ENCODE results near the gene PUSL1.

PUSL1 gene

DNA sequence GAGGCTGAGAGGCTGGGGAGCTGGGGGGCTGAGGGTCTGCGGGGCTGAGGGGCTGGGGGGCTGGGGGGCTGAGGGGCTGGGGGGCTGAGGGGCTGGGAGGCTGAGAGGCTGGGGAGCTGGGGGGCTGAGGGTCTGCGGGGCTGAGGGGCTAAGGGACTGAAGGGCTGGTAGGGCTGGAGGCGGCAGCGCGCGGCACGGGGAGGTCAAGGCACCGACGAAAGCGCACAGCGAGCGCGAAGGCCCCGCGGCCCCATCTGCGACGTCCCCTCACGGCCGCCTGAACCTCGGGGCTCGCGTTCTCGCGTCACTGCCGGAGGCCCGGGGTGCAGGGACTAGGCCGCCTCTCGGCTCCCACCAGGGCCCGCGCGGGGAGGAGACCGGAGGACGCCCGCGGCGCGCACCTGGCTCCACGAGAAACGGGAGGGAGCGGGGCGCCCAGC, 15.7 kb downstream of the PUSL1 start:
- TF ChIP-seq, protein P1, sequence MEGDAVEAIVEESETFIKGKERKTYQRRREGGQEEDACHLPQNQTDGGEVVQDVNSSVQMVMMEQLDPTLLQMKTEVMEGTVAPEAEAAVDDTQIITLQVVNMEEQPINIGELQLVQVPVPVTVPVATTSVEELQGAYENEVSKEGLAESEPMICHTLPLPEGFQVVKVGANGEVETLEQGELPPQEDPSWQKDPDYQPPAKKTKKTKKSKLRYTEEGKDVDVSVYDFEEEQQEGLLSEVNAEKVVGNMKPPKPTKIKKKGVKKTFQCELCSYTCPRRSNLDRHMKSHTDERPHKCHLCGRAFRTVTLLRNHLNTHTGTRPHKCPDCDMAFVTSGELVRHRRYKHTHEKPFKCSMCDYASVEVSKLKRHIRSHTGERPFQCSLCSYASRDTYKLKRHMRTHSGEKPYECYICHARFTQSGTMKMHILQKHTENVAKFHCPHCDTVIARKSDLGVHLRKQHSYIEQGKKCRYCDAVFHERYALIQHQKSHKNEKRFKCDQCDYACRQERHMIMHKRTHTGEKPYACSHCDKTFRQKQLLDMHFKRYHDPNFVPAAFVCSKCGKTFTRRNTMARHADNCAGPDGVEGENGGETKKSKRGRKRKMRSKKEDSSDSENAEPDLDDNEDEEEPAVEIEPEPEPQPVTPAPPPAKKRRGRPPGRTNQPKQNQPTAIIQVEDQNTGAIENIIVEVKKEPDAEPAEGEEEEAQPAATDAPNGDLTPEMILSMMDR (IDR thresholded peaks at IDR 0.05; ENCODE audit: low read length, missing control alignments), result no peak
- H3K4me3 ChIP-seq (replicated peaks; ENCODE audit: low read depth, low read length), result peak overlapping the region; percentile 79
- no peak for DNase-seq (ENCODE audit: low read depth)

DNA sequence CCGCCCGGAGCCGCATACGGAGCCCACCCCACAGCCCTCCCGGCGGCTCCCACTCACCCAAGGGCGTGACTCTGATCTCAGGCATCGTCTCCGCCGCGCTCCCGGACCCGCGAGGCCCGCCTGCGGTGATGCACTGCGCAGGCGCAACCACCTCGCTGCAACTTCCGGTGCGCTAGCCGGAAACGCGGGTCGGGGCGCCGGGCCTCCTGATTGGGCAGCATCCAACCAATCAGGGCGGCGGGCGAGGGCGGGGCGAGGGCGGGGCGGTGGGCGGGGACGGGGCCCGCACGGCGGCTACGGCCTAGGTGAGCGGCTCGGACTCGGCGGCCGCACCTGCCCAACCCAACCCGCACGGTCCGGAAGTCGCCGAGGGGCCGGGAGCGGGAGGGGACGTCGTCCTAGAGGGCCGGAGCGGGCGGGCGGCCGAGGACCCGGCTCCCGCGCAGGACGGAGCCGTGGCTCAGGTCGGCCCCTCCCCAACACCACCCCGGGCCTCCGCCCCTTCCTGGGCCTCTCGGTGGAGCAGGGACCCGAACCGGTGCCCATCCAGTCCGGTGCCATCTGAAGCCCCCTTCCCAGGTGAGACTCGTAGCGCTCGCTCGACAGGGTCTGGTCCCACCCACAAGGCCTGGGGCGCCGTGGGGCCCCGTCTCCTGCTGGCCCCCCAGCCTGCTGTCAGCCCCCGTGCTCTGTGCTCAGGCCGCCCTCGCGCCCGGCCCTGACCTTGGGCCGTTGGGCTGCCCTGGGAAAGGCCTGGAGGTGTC, 16.3 kb downstream of the PUSL1 start, which contains the start of the genes CPTP and INTS11:
CPTP (plus strand) TSS at position 279 of the 764 bp plus-strand sequence. CDS start 2,109 bp downstream, outside the sequence.
INTS11 (minus strand) TSS at position 137 of the 764 bp plus-strand sequence; CDS start at position 85, 52 bp downstream.
- TF ChIP-seq, protein P1 (IDR thresholded peaks at IDR 0.05; ENCODE audit: low read length, missing control alignments), result no peak

DNA sequence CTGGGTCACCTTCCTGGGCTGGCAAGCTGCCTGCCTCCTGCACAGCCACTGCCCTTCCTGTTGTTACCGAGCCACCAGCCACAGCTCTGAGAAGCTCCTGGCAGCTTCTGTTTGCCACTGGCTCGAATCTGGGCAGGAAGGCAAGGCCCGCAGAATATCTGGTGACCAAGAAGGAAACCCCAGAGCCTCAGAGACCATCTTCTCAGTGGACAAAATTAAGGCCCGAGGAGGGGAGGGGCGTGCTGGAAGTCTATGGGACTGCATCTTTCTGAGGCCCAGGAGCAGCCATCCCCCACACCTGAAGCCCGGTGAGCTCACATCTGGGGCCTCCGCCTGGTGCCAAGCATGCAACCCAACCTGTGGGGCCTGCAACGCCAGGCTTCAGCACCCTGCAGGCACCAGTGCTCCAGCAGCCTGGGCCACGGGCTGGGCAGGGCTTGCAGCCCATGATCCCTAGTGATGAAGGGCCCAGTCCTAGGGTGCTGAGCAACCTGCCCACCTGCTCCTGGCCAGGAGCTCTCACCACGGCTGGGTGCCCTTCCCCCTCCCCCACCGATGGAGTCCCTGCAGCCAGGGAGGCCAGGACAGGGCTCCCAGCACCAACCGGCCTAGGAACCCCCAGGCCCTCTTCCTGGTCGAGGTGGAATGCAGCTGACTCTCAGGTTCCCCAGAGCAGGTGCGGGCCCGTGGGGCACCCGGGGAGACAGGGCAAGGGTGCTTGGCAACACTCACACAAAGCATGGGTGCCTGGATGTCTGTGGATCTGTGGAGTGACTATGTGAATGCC, 17.1 kb downstream of the PUSL1 start:
- TF ChIP-seq, protein P1 (IDR thresholded peaks at IDR 0.05; ENCODE audit: low read length, missing control alignments), result no peak
- peak overlapping the region; percentile 79 for H3K4me3 ChIP-seq (replicated peaks; ENCODE audit: low read depth, low read length)
- DNase-seq (ENCODE audit: low read depth), result no peak

More for the DNA sequence above, 16.3 kb downstream of the PUSL1 start, which contains the start of the genes CPTP and INTS11:
- peak within 1 kb of the TSS; percentile 79 for H3K4me3 ChIP-seq (replicated peaks; ENCODE audit: low read depth, low read length)
- peak; percentile 91 for DNase-seq (ENCODE audit: low read depth)

DNA sequence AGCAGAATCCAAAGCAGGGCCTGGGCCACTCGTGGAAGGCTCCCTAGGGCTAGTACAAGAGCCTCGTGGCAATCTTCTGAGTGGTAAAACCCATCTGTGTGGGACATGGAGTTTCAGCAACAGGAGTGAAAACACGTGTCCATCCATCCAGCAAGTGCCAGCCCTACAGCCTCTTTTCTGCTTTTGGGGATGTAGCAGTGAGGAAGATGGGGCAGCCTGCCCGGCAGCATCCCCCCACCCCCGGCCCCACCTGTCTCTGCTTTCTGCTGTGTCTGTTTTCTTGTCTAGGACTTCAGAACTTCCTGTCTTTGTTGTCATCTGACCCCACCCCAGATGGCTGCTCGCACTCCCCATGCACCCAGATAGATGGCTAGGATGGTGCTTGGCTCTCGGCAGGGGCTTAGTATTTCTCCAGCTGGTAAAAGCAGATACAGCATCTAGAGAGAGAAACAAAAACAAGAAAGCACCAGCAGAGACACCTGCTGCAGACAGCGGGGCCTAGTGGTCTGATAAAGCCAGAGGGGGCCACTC, 17.7 kb downstream of the PUSL1 start:
- H3K4me3 ChIP-seq (replicated peaks; ENCODE audit: low read depth, low read length), result no peak overlapping the region
- DNase-seq (ENCODE audit: low read depth), result no peak
- TF ChIP-seq, protein P1 (IDR thresholded peaks at IDR 0.05; ENCODE audit: low read length, missing control alignments), result no peak

DNA sequence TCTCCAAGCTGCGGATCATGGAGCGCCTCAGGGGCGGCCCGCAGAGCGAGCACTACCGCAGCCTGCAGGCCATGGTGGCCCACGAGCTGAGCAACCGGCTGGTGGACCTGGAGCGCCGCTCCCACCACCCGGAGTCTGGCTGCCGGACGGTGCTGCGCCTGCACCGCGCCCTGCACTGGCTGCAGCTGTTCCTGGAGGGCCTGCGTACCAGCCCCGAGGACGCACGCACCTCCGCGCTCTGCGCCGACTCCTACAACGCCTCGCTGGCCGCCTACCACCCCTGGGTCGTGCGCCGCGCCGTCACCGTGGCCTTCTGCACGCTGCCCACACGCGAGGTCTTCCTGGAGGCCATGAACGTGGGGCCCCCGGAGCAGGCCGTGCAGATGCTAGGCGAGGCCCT, 18.9 kb downstream of the PUSL1 start:
- no peak for DNase-seq (ENCODE audit: low read depth)
- no peak overlapping the region for H3K4me3 ChIP-seq (replicated peaks; ENCODE audit: low read depth, low read length)
- TF ChIP-seq, protein P1 (IDR thresholded peaks at IDR 0.05; ENCODE audit: low read length, missing control alignments), result no peak

DNA sequence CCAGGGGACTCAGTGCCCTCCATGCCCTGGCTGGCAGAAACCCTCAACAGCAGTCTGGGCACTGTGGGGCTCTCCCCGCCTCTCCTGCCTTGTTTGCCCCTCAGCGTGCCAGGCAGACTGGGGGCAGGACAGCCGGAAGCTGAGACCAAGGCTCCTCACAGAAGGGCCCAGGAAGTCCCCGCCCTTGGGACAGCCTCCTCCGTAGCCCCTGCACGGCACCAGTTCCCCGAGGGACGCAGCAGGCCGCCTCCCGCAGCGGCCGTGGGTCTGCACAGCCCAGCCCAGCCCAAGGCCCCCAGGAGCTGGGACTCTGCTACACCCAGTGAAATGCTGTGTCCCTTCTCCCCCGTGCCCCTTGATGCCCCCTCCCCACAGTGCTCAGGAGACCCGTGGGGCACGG, 19.9 kb downstream of the PUSL1 start:
- no peak overlapping the region for H3K4me3 ChIP-seq (replicated peaks; ENCODE audit: low read depth, low read length)
- TF ChIP-seq, protein P1 (IDR thresholded peaks at IDR 0.05; ENCODE audit: low read length, missing control alignments), result no peak
- no peak for DNase-seq (ENCODE audit: low read depth)
